ACHN (cell line): ENCODE results near the gene XIRP1.

ENCODE experiments used
- DNase-seq: peaks from one replicate; pipeline ENCODE4 v3.0.0-alpha.2; 2015
- in situ Hi-C: cut with HindIII; loops from 2 replicates; pipeline ENCODE4 v1.10.0; 2017; ENCODE audit warnings: low sequenced_read_pairs, low pct_ligation_motif_present, low pct_unique_long_range_greater_than_20kb

The XIRP1 gene

DNA sequence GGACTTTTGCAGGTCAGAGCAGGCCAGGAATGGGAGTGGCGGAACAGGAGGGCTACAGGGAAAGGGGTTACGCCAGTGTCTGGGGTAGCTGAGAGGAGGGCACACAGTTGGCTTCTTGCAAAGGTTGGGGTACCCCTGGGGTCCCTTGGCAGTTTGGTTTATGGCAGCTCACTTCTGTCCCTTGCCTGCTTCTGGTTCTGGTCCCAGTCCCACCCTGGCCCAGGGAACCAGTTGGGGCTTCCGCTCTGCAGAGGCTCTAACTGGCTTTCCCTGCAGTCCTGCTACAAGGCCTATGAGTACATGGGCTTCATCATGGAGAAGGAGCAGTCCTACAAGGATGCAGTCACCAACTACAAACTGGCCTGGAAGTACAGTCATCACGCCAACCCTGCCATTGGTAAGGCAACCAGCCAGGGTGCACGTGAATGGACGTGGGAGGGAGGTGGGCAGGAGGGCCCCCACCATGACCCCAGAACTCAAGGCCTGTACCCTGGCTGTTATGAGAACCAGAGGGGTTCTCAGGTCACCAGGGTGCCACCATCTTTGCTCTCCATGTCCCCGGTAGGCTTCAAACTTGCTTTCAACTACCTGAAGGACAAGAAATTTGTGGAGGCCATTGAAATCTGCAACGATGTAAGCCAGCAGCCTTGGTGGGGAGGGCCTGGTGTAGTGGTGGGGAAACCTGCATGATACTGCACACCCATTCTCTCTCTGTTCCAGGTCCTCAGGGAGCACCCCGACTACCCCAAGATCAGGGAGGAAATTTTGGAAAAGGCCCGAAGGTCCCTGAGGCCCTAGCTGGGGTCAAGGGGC is 54.2 kb downstream of the XIRP1 start:
- no peak for DNase-seq
- in situ Hi-C loops = no loop called here

DNA sequence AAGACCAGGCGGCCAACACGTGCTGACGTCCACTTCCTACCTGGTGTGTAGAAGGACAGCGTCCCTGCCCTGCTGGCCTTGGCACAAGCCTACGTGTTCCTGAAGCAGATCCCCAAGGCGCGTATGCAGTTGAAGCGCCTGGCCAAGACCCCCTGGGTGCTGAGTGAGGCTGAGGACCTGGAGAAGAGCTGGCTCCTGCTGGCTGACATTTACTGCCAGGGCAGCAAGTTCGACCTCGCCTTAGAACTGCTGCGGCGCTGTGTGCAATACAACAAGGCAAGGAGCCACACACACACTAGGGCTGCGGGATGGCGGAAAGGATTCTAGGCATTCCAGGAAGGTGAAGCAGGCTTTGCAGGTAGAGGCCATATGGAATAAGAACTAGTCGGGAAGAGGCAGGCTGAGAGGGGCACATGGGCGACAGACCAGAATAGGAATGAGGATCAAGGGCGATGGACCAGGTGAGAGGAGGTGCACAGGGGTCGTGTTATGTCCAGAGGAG is 54.9 kb downstream of the XIRP1 start:
- no peak for DNase-seq
- in situ Hi-C loops = no loop called here

DNA sequence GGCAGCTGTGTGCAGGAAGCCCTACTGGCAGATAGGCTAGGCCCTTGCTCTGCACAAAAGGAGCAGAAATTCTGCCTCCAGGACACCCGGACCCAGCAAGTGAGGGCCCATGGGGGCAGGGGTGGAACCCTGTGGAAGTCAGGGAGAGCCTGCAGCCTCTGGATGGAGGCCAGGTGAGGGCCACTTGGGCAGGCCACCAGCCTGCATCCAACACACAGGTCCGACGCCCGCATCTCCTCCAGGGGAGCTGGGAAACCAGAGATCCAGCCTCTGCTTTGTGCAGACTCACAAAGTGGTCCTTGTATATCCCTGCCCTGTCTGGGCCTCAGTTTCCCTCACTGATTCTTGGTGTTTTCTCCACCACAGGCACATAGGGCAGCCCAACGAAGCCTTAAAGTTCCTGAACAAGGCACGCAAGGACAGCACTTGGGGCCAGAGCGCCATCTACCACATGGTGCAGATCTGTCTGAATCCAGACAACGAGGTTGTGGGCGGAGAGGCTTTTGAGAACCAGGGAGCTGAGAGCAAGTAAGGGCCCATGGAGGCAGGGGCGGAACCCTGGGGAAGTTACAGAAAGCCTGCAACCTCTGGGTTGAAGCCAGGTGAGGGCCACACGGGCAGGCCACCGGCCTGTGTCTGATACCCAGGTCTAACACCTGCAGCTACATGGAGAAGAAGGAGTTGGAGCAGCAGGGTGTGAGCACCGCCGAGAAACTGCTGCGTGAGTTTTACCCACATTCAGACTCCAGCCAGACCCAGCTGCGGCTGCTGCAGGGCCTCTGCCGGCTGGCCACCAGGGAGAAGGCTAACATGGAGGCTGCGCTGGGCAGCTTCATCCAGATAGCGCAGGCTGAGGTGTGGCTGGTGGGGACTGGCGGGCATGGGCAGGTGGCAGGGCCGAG is 55.6 kb downstream of the XIRP1 start:
- no peak for DNase-seq
- in situ Hi-C loops = no loop called here

DNA sequence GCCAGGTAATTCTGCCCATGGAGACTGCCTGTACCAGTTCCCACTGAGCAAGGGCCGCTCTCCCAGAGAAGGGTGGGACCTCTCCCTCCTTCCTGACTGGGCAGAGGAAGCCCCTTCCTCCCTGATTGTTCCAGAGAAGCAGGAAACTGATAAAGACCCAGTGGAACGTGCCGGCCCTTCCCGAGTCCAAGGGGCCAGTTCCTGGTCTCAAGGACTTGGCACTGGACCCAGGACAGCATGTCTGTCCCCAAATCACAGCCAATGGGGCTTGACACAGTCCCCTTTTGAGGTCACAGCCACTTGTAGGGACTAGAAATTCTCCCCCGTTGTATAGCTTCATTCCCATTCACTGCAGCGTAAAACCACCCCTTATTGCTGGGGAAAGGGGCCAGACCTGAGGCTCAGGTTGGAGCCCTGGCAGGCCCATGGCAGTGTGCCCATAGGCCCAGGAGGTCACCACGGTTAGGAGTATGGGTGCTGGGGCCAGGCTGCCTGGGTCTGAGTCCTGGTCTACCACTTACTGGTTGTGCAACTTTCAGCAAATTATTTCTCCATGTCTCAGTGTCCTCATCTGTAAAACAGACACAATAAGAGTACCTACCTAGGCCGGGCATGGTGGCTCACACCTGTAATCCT is 57.1 kb downstream of the XIRP1 start:
- in situ Hi-C loops = no loop called here
- no peak for DNase-seq

DNA sequence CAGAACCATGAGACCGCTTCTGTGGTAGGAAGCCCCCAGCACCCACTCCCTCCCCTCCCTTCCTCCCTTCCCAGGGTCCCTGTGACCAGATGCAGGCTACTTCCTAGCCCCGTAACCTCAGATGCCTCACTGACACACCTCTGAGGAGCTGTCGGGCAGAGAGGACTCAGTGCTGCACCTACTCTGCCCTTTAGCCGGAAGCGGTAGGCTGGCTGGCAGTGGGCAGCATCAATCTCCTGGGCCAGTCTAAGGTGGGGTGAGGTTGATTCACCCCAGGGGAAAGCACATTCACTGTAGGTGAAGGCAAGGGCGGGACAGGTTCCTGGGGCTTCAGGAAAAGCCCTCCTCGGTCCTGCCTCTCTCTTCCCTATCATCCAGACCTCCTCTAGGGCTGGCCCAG is 58.1 kb downstream of the XIRP1 start:
- in situ Hi-C loops = no loop called here
- no peak for DNase-seq

DNA sequence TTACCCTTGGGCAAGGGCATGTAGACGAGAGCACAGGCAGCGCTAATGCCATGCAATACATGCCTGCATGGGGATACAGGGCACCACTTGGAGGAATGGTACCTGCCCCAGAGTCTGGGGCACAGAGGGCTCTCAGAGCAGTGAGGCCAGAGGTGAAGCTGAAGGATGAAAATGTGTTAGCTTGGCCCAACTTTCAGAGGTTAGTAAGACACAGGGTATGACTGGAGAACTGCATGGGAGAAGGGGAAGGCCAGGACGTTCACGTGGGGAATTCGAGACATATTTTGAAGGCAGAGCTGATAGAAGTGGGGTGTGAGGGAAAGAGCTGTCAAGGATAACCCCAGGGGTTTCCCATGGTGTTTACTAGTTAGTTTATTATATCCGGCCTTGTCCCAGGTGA is 58.6 kb downstream of the XIRP1 start:
- DNase-seq = no peak
- in situ Hi-C loops = no loop called here
